ENCODE results near the gene KANTR.
A peak's percentile ranks its signal among the peaks of the same experiment; 100 is the strongest.

Gene KANTR

GRCh38 chrX:53073115-53073586, 20.8 kb upstream of the KANTR start:
- no peak overlapping the region for H3K4me3 ChIP-seq (ENCODE audit: low read length)
- TF ChIP-seq CTCF (conservative IDR thresholded peaks at IDR 0.05; ENCODE audit: low read depth, low read length) = no peak
- DNase-seq (ENCODE audit: low read depth) = no peak

GRCh38 chrX:53075011-53075410, 18.9 kb upstream of the KANTR start:
- TF ChIP-seq CTCF (conservative IDR thresholded peaks at IDR 0.05; ENCODE audit: low read depth, low read length) = no peak

GRCh38 chrX:53076671-53077070, 17.3 kb upstream of the KANTR start:
- H3K4me3 ChIP-seq (ENCODE audit: low read length) = no peak overlapping the region
- no peak for TF ChIP-seq CTCF (conservative IDR thresholded peaks at IDR 0.05; ENCODE audit: low read depth, low read length)
- no peak for DNase-seq (ENCODE audit: low read depth)

More at GRCh38 chrX:53075011-53075410, 18.9 kb upstream of the KANTR start:
- DNase-seq (ENCODE audit: low read depth) = no peak
- no peak overlapping the region for H3K4me3 ChIP-seq (ENCODE audit: low read length)

- no peak for TF ChIP-seq CTCF (conservative IDR thresholded peaks at IDR 0.05; ENCODE audit: low read depth, low read length)
- no peak overlapping the region for H3K4me3 ChIP-seq (ENCODE audit: low read length)
- no peak for DNase-seq (ENCODE audit: low read depth)
These were observed 16.4 kb upstream of the KANTR start for GRCh38 chrX:53077207-53078197.

GRCh38 chrX:53078943-53079342, 15.0 kb upstream of the KANTR start:
- no peak for TF ChIP-seq CTCF (conservative IDR thresholded peaks at IDR 0.05; ENCODE audit: low read depth, low read length)
- H3K4me3 ChIP-seq (ENCODE audit: low read length) = no peak overlapping the region
- DNase-seq (ENCODE audit: low read depth) = no peak

GRCh38 chrX:53080628-53081580, 13.0 kb upstream of the KANTR start:
- DNase-seq (ENCODE audit: low read depth) = no peak
- peak overlapping the region; percentile 44 for H3K4me3 ChIP-seq (ENCODE audit: low read length)
- TF ChIP-seq CTCF (conservative IDR thresholded peaks at IDR 0.05; ENCODE audit: low read depth, low read length) = no peak

Measured in retinal pigment epithelial cell (primary cell).